ENCODE measurements around the gene TUSC2. TPM values are rescaled to one million over a fixed set of nuclear protein-coding genes. Genes with fewer than 3 reads are reported as not detected.

Gene TUSC2
- total and polyA plus RNA-seq, 2 of the 8 experiments (the other 6 are each of a cell fraction or from before 2014, with no cell fraction given) = 33.3 to 65.4 TPM

GRCh38 chr3:50300681-50301254, 27.3 kb downstream of the TUSC2 start:
- Histone ChIP-seq H3K79me1 (ENCODE audit: low read depth, low read length) (no peaks in the 10 kb centered on the region), H2BK5ac (ENCODE audit: low read depth, low read length) (no peak overlapping the region), H2BK15ac (ENCODE audit: low read length) (no peak overlapping the region), H2AFZ (ENCODE audit: low read length) (no peak overlapping the region), H2BK20ac (ENCODE audit: low read length) (no peak overlapping the region), H4K91ac (replicated peaks; ENCODE audit: insufficient read length, low read length) (no peak overlapping the region), H3K23me2 (ENCODE audit: low read depth, low read length) (peaks cover 5% of the 10 kb centered on the region; the same call in 1 of the 2 replicates), H3K36me3 (ENCODE audit: control insufficient read depth in 2 of 4, insufficient read depth in 4 of 4, low read length in 3 of 4) (no peaks in the 10 kb centered on the region), H3K4me1 (replicated peaks in 1 of 4; ENCODE audit: control insufficient read depth in 3 of 4, insufficient read depth in 4 of 4, low read length in 3 of 4) (peaks cover 0 to 26% (median 12%) of the 10 kb centered on the region in 4 experiments; a peak in 6 of 7 replicates), H4K8ac (ENCODE audit: extremely low read depth, insufficient read depth, low read length) (peak overlapping the region; percentile 18; the same call in 1 of the 2 replicates), H3K4me3 (ENCODE audit: extremely low read depth in 1 of 4, insufficient read depth in 2 of 4, low read depth in 3 of 4, low read length in 4 of 4) (no peak overlapping the region), H3K9me3 (ENCODE audit: insufficient read depth in 2 of 2, low read depth in 1 of 2, low read length in 1 of 2) (no peaks in the 10 kb centered on the region), H3K9ac (replicated peaks in 1 of 4; ENCODE audit: extremely low read depth in 1 of 4, low read depth in 3 of 4, low read length in 3 of 4) (no peak overlapping the region), H3K56ac (replicated peaks; ENCODE audit: insufficient read length, low read depth, low read length) (no peak overlapping the region), H2BK120ac (replicated peaks; ENCODE audit: low read depth, low read length) (no peak overlapping the region), H3K27ac (ENCODE audit: low read depth, low read length) (no peak overlapping the region), H3K14ac (ENCODE audit: insufficient read length) (no peak overlapping the region), H3K4ac (replicated peaks; ENCODE audit: insufficient read length, low read depth, low read length) (no peak overlapping the region), H4K5ac (ENCODE audit: insufficient read length, low read depth, low read length) (no peak overlapping the region), H2BK12ac (ENCODE audit: low read depth, low read length) (no peak overlapping the region), H3K79me2 (ENCODE audit: control insufficient read depth in 1 of 2, insufficient read depth in 2 of 2, low read length in 2 of 2) (no peaks in the 10 kb centered on the region), H3K4me2 (ENCODE audit: insufficient read depth in 1 of 2, low read depth in 2 of 2, low read length in 2 of 2) (no peak overlapping the region; a peak in 1 of 4 replicates), H2AK5ac (ENCODE audit: low read depth, low read length) (peak overlapping the region; percentile 48; the same call in 1 of the 2 replicates), H3K23ac (ENCODE audit: insufficient read length) (no peak overlapping the region), H3K27me3 (replicated peaks in 1 of 4; ENCODE audit: control insufficient read depth in 3 of 4, extremely low read depth in 1 of 4, insufficient read depth in 3 of 4, low read length in 3 of 4) (no peaks in the 10 kb centered on the region; a peak in 1 of 7 replicates), H3K18ac (ENCODE audit: extremely low read depth, low read length) (no peak overlapping the region), H4K20me1 (replicated peaks in 1 of 2; ENCODE audit: control insufficient read depth in 1 of 2, insufficient read depth in 2 of 2, low read length in 2 of 2) (peaks cover 0 to 2% of the 10 kb centered on the region in 2 experiments)
- POLR2A ChIA-PET (ENCODE audit: partially characterized antibody) = interaction anchor here (0.6 to 11.3 kb wide), 3 partner anchors 11 to 36 kb away, joined by 3 to 149 read pairs (median 5); partner anchors contain the start of gene HYAL2
- no peak for DNase-seq (ENCODE audit: low read depth in 1 of 2, low spot score in 2 of 2)
- FAIRE-seq = no peak
- CTCF ChIA-PET (ENCODE audit: partially characterized antibody) = interaction anchor here (1.0 to 3.6 kb wide), 3 partner anchors 24 to 86 kb away, joined by 3 to 24 read pairs (median 6); no protein-coding TSS in a partner anchor
- 89% methylated on average over 6 of the region's 6 CpGs; no CpG with 5 or more reads in 1 of the 2 experiments for WGBS, 2 experiments (ENCODE audit: extremely low coverage in 1 of 2, insufficient coverage in 1 of 2, insufficient read length in 1 of 2, insufficient replicate concordance in 2 of 2, low coverage in 1 of 2, low lambda C conversion rate in 2 of 2, missing lambda C conversion rate in 1 of 2)
- no peak for TF ChIP-seq KDM1A (IDR thresholded peaks at IDR 0.05; ENCODE audit: borderline replicate concordance, low read length)
- no peak for TF ChIP-seq SP4 (IDR thresholded peaks at IDR 0.05; ENCODE audit: low read length)
- TF ChIP-seq HDAC6 (IDR thresholded peaks at IDR 0.05; ENCODE audit: low read depth, low read length) = no peak
- no peak for TF ChIP-seq KDM4A (IDR thresholded peaks at IDR 0.05; ENCODE audit: low read depth, low read length, severe bottlenecking)
- TF ChIP-seq RNF2 (IDR thresholded peaks at IDR 0.05; ENCODE audit: borderline replicate concordance, low read depth, low read length, missing control alignments, poor library complexity, severe bottlenecking) = no peak
- no peak for TF ChIP-seq YY1 (IDR thresholded peaks at IDR 0.05; ENCODE audit: low read depth, low read length)
